Measurements from ENCODE around the gene PDE6G.

The PDE6G gene

GRCh38 chr17:81665205-81666091 lies 9.1 kb upstream of the PDE6G start:
- TF ChIP-seq CTCF (IDR thresholded peaks at IDR 0.05), result no peak

GRCh38 chr17:81664051-81664470 lies 7.7 kb upstream of the PDE6G start:
- no peak for TF ChIP-seq CTCF (IDR thresholded peaks at IDR 0.05)

- no peak for TF ChIP-seq CTCF (IDR thresholded peaks at IDR 0.05)
These were observed 5.7 kb upstream of the PDE6G start for GRCh38 chr17:81662002-81662401.

GRCh38 chr17:81660441-81660840 lies 4.1 kb upstream of the PDE6G start:
- no peak for TF ChIP-seq CTCF (IDR thresholded peaks at IDR 0.05)

- TF ChIP-seq CTCF (IDR thresholded peaks at IDR 0.05), result no peak
These were observed 2.7 kb upstream of the PDE6G start for GRCh38 chr17:81659038-81659437.

- no peak for TF ChIP-seq CTCF (IDR thresholded peaks at IDR 0.05)
These were observed 493 bp upstream of the PDE6G start for GRCh38 chr17:81656835-81657234.

GRCh38 chr17:81655378-81656117 lies 794 bp downstream of the PDE6G start:
- TF ChIP-seq CTCF (IDR thresholded peaks at IDR 0.05), result no peak

All from LNCAP (cell line).